ENCODE results near the gene GGA1. TPM values are rescaled to one million over a fixed set of nuclear protein-coding genes. Genes with fewer than 3 reads are reported as not detected.

Gene GGA1
- total RNA-seq, 1 donor from 2014 or later: 64.8 TPM

DNA sequence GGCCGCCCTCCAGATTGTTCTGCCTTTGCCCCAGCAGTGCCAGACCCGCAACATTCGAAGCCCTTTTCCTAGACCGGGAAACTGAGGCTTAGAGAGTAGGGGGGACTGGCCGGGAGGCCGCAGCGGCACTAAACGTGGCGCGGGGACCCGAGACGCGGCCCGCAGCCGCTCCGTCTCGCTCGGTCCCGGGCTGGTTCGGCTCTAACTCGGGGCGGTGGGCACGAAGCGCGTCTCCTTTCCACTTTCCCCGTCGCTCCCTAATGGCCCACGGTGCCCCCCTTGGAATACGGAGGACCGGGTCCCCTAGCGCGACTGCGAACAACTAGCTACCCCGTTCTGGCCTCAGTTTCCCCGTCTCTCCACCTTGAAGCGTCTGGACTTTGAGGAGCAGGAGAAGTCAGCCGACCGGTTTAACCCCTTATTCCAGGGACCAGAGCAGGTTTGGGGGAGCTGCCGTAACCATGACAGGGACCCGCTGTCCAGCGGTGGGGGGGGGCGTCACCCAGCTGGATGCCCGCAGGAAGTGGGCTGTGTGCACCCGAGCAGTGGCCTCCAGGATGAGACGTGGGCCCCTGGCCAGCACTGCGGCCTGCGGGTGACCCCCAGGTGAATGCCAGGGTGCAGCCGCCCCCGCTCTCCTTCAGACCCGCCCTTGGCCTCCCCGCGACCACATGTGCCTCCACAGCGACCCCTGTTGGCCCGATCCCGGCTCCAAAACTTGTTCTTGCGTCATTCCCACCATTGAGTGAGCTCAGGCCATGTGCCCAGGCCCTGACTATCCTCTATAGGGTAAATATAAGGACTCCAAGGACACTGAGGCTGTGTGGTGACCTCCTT lies 47.2 kb upstream of the GGA1 start:
- H3K36me3 ChIP-seq: peaks cover 8% of the 10 kb centered on the region
- peak overlapping the region; percentile 96 for H3K27ac ChIP-seq
- TF ChIP-seq, protein P1, sequence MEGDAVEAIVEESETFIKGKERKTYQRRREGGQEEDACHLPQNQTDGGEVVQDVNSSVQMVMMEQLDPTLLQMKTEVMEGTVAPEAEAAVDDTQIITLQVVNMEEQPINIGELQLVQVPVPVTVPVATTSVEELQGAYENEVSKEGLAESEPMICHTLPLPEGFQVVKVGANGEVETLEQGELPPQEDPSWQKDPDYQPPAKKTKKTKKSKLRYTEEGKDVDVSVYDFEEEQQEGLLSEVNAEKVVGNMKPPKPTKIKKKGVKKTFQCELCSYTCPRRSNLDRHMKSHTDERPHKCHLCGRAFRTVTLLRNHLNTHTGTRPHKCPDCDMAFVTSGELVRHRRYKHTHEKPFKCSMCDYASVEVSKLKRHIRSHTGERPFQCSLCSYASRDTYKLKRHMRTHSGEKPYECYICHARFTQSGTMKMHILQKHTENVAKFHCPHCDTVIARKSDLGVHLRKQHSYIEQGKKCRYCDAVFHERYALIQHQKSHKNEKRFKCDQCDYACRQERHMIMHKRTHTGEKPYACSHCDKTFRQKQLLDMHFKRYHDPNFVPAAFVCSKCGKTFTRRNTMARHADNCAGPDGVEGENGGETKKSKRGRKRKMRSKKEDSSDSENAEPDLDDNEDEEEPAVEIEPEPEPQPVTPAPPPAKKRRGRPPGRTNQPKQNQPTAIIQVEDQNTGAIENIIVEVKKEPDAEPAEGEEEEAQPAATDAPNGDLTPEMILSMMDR (IDR thresholded peaks at IDR 0.05): peak; percentile 87
- H3K27me3 ChIP-seq (ENCODE audit: low read depth): peaks cover 10% of the 10 kb centered on the region
- peak overlapping the region; percentile 81 for H3K4me3 ChIP-seq
- H3K4me1 ChIP-seq: peaks cover 85% of the 10 kb centered on the region
- ATAC-seq (peak; percentile 71 to 84), DNase-seq (peak; percentile 92)
- intact Hi-C loops (cut with DNase I): no loop called here
- no peaks in the 10 kb centered on the region for H3K9me3 ChIP-seq

DNA sequence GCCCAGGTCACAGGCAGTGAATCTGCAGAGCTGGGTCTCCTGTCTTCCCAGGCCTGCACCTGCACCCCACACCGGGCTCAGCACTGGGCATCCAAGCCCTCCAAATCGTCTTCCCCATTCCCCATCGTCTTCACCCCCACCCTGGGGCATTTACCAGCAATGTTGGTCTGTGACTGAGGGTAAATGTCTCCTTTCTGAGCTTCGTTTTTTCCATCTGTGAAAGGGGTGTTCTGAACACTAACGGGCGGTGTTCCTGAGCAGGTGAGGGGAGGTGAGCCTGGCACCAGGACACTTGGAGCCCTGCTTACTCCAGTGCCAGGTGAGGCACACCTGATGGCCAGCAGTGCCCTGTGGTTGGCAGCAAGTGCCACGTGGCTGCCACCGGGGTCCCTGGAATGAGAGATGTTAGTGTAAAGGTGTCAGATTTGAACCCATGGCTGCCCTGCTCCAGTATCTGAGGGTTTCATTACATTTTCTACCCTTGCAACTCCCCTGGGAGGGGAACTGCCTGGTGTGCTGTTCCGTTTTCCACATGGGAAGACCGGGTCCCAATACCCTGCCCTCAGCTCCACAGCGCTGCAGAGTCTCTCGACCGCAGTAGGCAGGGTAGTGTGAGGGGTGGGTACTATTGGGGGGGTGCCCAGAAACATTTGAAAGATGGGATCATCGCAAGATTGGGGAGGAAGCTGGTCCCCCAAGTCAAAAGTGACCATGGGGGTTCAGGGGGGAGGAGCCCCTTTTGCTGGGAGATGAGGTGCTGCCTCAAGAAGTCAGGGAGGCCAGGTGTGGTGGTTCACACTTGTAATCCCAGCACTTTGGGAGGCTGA lies 46.4 kb upstream of the GGA1 start:
- TF ChIP-seq, protein P1 (IDR thresholded peaks at IDR 0.05): no peak
- H3K9me3 ChIP-seq: no peaks in the 10 kb centered on the region
- H3K27ac ChIP-seq: peak overlapping the region; percentile 96
- intact Hi-C loops (cut with DNase I): no loop called here
- DNase-seq: no peak
- H3K4me3 ChIP-seq: peak overlapping the region; percentile 81
- H3K36me3 ChIP-seq: peaks cover 16% of the 10 kb centered on the region
- peaks cover 10% of the 10 kb centered on the region for H3K27me3 ChIP-seq (ENCODE audit: low read depth)
- peaks cover 85% of the 10 kb centered on the region for H3K4me1 ChIP-seq
- ATAC-seq: no peak

DNA sequence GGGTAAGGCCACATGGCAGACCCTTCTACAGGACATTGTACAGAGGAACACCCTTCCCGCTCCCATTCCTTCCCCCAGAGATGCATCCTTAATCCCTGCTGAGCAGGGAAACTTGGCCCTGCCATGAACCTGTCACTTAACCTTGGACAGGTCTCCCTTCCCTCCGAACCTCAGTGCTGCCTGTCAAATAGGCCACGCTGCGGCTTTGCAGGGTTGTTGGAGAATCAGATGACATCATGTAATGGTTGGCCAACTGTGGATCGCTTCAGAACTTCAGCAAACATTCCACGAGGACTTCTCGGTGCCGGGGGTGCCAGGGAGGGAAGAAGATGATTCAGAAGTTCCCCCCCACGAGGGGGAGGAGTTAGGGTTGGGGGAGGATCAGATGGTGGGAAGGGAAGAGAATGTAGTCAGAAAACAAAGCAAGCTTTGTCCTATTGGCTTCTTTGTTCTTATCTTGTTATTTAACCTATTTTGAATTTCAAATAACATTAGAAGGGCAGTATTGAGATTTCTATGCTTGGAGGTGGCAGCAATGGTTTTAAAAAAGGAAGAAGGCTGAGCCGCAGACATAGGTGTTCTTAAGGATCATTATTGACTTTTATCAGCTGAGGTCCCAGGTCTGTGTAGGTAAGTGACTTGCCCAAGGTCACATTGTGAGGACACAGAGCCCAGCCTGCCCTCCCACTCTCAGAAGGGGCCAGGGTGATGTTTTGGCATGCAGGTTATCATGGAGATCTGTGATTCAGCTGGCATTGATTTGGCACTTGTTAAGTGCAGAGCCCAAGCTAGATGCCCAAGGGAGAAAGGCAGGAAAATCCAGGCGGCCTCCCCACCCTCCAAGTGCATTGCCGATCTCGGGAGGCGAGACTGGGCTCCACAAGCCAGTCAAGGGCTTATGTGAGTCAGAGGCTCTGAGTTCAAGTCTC lies 45.2 kb upstream of the GGA1 start:
- H3K27ac ChIP-seq: peak overlapping the region; percentile 96
- ATAC-seq (peak; percentile 21 to 34), DNase-seq (peak; percentile 69)
- peaks cover 10% of the 10 kb centered on the region for H3K27me3 ChIP-seq (ENCODE audit: low read depth)
- H3K4me1 ChIP-seq: peaks cover 86% of the 10 kb centered on the region
- H3K36me3 ChIP-seq: peaks cover 26% of the 10 kb centered on the region
- TF ChIP-seq, protein P1 (IDR thresholded peaks at IDR 0.05): no peak
- peak overlapping the region; percentile 8 for H3K4me3 ChIP-seq
- H3K9me3 ChIP-seq: no peaks in the 10 kb centered on the region
- intact Hi-C loops (cut with DNase I): no loop called here

DNA sequence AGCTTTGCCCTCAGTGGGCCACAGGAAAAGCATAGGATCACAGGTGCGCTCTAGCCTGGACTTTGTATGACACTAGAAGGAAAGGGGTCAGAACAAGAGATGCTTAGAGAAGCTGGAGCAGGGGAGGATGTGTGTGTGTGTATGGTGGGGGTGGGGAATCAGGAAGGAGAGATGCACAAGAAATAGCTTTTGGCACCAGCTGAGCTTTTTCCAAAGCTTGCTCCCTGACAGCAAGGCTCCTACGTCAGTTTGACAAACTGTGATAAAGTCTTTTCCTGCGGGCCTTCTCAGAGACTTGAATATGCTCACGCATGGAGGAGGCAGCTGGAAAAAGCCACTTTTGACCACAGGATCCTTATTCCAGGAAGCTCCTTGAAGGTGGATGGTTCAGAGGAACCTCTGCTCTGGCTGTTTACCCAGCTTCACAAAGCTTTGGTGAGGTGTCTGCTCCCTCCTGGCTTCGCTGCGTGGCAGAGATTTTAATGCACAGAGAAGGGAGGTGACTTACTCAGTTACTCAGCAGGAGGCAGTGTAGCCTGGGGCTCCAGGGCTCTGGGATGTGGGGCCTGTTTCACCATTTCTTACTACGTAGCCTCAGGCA lies 44.4 kb upstream of the GGA1 start:
- Histone ChIP-seq H3K36me3 (peaks cover 34% of the 10 kb centered on the region), H3K27me3 (ENCODE audit: low read depth) (peaks cover 10% of the 10 kb centered on the region), H3K4me1 (peaks cover 87% of the 10 kb centered on the region), H3K9me3 (no peaks in the 10 kb centered on the region), H3K27ac (peak overlapping the region; percentile 96), H3K4me3 (peak overlapping the region; percentile 8)
- TF ChIP-seq, protein P1 (IDR thresholded peaks at IDR 0.05): no peak
- DNase-seq: no peak
- no peak for ATAC-seq
- intact Hi-C loops (cut with DNase I): no loop called here
